Pons (tissue), 1 donor: ENCODE data around the gene HPS4.
A peak's percentile ranks its signal among the peaks of the same experiment; 100 is the strongest.
"Not testable (repeated sequence)": the region's sequence is repeated elsewhere in the genome, so short reads cannot be mapped to it uniquely, and the experiment has no call there.

Experiments
- DNase-seq: peaks from one replicate; pipeline ENCODE4 v3.0.0-alpha.2; 2016; ENCODE audit warnings: low spot score

The HPS4 gene

GRCh38 chr22:26442086-26442756 lies 41.4 kb downstream of the HPS4 start:
- no peak for DNase-seq

GRCh38 chr22:26439559-26439958 lies 44.0 kb downstream of the HPS4 start:
- DNase-seq, result no peak

- not testable (repeated sequence) for DNase-seq
Measured at GRCh38 chr22:26438776-26439175, 44.8 kb downstream of the HPS4 start.

- DNase-seq, result no peak
Measured at GRCh38 chr22:26437694-26438392, 45.7 kb downstream of the HPS4 start.

- no peak for DNase-seq
Measured at GRCh38 chr22:26436903-26437515, 46.6 kb downstream of the HPS4 start.

GRCh38 chr22:26435327-26436093 lies 48.1 kb downstream of the HPS4 start:
- no peak for DNase-seq

GRCh38 chr22:26433805-26434204 lies 49.8 kb downstream of the HPS4 start:
- DNase-seq, result no peak

- peak; percentile 13 for DNase-seq
Measured at GRCh38 chr22:26432619-26433311, 50.8 kb downstream of the HPS4 start.

- DNase-seq, result no peak
Measured at GRCh38 chr22:26431261-26431995, 52.2 kb downstream of the HPS4 start.

- DNase-seq, result no peak
Measured at GRCh38 chr22:26430600-26430999, 53.0 kb downstream of the HPS4 start.

- no peak for DNase-seq
Measured at GRCh38 chr22:26429458-26430286, 53.9 kb downstream of the HPS4 start.

- DNase-seq, result peak; percentile 71
Measured at GRCh38 chr22:26428515-26429457, 54.8 kb downstream of the HPS4 start, which contains the start of gene ASPHD2. ASPHD2 (plus strand) TSS chr22:26429260; CDS start chr22:26433616, 4,356 bp downstream.

GRCh38 chr22:26426924-26427323 lies 56.7 kb downstream of the HPS4 start:
- no peak for DNase-seq

- DNase-seq, result no peak
Measured at GRCh38 chr22:26418620-26419019, 65.0 kb downstream of the HPS4 start.

GRCh38 chr22:26417406-26417805 lies 66.2 kb downstream of the HPS4 start:
- DNase-seq, result no peak

GRCh38 chr22:26416670-26417276 lies 66.8 kb downstream of the HPS4 start:
- DNase-seq, result no peak

- DNase-seq, result no peak
Measured at GRCh38 chr22:26416256-26416655, 67.3 kb downstream of the HPS4 start.

GRCh38 chr22:26414347-26414746 lies 69.2 kb downstream of the HPS4 start:
- no peak for DNase-seq

GRCh38 chr22:26410386-26410785 lies 73.2 kb downstream of the HPS4 start:
- no peak for DNase-seq
